Measurements from ENCODE around the gene CDK15. TPM values are rescaled to one million over a fixed set of nuclear protein-coding genes. Genes with fewer than 3 reads are reported as not detected.
A peak's percentile ranks its signal among the peaks of the same experiment; 100 is the strongest.

CDK15 gene
- polyA plus RNA-seq, 1 donor, result 2.9 TPM

DNA sequence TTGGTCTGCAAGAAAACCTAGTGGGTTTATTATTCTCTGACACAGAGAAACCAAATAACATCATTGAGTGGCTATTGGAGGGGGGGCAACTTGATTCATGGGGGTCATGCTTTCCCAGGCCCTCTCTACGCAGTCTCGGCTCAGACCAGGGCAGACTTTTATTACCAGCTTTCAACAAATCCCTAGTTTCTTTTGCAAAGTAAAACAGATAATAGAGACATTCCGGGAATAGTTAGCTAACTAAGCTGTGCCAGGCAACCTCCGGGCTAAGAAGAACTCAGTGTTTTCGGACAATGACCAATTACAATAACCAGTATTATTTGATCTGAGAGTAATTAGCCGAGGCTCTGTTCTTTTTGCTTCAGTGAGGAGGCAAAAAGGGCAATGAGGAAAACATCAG, 66.3 kb downstream of the CDK15 start:
- no peak for DNase-seq

DNA sequence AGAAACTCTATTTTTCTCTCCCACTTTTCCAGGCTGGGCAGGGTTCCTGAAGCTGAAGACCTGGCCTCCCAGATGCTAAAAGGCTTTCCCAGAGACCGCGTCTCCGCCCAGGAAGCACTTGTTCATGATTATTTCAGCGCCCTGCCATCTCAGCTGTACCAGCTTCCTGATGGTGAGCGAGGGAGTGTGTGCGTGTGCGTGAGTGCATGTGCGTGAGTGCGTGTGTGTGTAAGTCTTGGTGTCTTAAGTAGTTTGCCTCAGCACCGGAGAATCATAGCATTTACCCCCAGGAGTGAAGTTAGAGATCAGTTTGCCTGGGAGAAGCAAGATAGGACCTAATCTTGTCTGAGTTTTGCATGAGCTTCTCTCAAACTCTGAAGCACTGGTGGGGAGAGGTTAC, 73.7 kb downstream of the CDK15 start:
- DNase-seq, result no peak

DNA sequence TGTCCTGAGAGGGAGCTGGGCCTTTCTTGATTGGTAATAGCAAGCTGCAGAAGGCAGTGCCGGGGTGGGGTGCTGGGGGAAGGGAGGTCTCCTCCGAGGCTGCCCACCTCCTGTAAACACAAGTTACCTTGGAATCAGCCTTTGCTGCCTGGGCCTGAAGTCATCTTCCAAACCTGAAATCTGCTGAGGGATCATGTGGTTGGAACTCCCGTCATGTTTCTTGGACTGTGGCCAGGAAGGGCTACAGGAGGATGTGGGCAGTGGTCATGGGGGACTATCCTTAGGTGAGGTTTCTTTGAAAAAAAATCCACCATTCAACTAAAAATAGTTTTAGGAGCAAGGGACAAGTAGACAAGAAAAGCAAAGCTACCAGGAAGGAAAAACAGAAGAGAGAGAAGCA, 74.2 kb downstream of the CDK15 start:
- no peak for DNase-seq

GRCh38 chr2:201880993-201881611, 74.8 kb downstream of the CDK15 start:
- DNase-seq, result no peak

DNA sequence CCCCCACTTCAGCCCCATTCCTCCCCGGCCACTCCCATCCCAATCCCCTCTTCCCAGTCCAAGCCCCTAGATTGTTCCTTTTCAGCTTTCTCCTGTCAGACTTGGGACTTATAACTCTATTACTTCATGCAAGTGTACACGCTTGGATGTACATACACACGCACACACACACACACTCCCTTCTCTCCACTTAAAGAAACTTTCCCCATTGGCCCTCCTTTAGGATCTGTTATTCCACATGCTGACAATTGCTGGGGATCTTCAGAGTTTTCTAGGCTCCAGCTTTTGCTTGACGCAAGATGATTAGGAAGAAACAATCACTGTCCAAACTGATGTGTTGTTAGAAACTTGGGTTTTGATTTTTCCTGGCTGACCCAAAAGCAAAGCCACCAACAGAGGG, 75.4 kb downstream of the CDK15 start:
- no peak for DNase-seq

GRCh38 chr2:201882353-201883090, 76.2 kb downstream of the CDK15 start:
- no peak for DNase-seq

GRCh38 chr2:201883606-201884369, 77.5 kb downstream of the CDK15 start:
- peak; percentile 81 for DNase-seq

GRCh38 chr2:201886504-201886903, 80.2 kb downstream of the CDK15 start:
- no peak for DNase-seq

- DNase-seq, result no peak
These were observed 81.6 kb downstream of the CDK15 start for GRCh38 chr2:201887773-201888425.

GRCh38 chr2:201888426-201888800, 82.1 kb downstream of the CDK15 start:
- no peak for DNase-seq

DNA sequence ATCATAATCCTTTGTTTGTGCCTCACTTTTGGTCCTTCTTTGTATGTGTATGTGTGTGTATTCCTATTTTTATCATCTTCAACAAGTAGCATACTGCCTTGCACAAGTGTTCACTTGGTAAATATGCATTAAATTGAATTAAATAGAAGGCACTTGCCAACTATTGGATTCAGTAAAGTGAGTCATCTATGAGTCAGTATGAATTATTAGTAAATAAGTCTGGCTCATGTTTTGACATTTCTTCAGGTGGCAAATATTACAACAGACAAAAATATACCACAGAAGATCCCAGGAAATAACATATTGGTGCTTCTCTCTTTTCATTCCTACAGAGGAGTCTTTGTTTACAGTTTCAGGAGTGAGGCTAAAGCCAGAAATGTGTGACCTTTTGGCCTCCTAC, 84.1 kb downstream of the CDK15 start:
- no peak for DNase-seq

DNA sequence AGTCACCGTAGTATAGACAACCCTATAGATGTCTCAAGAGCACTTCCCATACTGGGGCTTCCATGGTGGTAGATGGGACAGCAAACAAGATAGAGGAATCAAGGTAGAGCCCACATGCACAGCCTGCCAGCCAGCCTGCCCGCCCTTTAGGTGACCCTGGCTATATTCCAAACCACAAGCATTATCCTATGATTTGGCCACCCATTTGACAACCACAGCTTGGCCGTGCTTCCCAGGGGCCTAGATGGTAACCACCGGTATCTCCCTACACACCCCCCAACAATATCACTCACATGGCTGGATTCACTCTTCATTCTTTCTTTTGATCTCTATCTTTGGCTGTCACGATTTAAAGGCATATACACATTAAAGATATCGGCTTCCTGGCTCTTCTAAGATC, 85.3 kb downstream of the CDK15 start:
- DNase-seq, result no peak

DNA sequence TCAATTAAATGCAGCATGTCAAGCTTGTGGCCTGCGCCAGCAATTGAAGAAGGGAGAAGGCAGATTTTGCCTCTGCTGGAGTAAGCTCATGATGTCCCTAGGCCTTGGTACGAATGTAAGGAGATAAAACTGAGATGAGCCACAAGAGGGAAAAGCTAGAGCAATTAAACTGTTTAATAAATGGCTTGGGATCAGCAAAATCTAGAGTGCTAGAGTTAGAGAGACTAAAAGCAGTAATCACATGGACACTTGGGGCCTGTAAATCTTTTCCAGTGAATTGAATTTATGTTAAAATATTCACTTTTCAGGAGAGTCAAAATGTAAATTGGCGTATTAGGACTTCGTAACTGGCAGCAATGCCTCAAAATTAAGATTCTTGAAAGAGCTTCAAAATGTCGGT, 86.2 kb downstream of the CDK15 start:
- no peak for DNase-seq

DNA sequence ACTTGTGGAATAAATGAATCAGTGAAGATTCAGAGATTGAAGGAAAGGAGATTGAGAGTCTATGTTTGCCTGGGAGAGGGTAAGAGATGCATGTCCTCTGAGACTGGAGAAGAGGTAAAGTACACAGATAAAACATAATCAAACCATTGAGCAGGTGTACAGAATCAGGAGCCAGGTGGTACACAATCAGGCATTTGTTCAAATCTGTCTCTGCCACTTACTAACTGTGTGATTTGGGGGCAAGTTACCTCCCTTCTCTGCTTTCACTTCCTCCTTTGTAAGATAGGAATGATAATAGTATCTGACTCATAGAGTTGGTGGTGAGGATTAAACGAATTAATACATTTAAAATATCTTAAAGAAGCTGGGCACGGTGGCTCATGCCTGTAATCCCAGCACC, 94.0 kb downstream of the CDK15 start:
- DNase-seq, result no peak

GRCh38 chr2:201901786-201902185, 95.4 kb downstream of the CDK15 start:
- no peak for DNase-seq

GRCh38 chr2:201904538-201905420, 98.4 kb downstream of the CDK15 start:
- no peak for DNase-seq

GRCh38 chr2:201906777-201907562, 100.6 kb downstream of the CDK15 start:
- DNase-seq, result no peak

- no peak for DNase-seq
These were observed 101.2 kb downstream of the CDK15 start for GRCh38 chr2:201907563-201907881.

DNA sequence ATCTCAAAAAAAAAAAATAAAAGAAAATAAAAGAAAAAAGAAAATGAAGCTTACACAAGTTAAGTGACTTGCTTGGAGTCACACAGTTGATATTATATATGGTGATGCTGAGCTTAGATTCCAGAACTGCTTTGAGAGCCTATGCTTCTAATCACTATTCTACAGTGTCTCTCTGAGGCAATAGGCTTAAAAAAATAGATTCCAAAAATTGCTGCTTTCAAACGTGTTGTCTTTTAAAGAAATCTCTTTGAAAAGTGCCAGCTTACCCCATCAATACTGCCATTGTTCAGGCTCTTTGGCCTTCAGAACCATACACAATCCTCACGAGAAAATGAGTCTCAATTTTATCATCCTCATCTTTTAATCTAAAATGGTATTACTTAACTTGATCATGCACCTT, 102.6 kb downstream of the CDK15 start:
- DNase-seq, result no peak

DNA sequence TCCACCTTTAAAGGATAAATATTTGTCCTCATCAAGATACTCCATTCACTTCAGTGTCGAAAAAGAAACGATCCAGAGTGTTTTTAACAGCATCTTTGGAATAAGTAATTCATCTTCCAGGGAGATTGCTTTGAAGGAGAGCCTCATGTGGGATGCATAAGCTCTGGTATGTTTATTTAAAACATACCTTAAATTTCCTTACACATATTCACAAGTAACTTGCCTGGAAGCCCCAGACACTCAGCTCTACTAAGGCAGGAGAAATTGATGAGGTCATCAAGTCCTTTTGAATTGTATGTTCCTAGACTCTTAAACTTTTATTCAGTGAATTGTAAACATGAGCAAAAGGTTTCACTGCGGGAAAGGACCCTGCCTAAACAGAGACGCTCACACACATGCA, 103.0 kb downstream of the CDK15 start:
- DNase-seq, result no peak

- DNase-seq, result peak; percentile 43
These were observed 103.6 kb downstream of the CDK15 start for GRCh38 chr2:201909961-201910361.

DNA sequence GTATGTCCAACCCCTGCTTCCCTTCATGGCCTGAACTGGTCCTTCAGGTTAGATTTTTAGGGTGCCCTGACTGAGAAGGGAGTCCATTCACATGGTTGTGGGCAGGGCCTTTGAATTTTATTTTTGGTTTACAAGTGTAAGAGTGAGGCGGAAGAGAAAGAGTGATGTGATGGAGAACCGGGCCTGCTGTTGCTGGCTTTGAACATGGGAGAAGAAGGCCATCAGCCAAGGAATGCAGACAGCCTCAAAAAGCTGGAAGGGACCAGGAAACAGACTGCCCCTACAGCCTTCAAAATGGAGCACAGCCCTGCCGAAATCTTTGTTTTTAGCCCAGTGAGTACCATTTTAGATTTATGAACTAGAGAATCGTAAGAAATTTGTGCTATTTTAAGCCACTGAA, 105.0 kb downstream of the CDK15 start:
- DNase-seq, result no peak
